ENCODE results near the gene LCN12.
"Not testable (repeated sequence)": the region's sequence is repeated elsewhere in the genome, so short reads cannot be mapped to it uniquely, and the experiment has no call there.

Gene LCN12

GRCh38 chr9:137001857-137002645, 50.0 kb downstream of the LCN12 start:
- TF ChIP-seq, protein P1, sequence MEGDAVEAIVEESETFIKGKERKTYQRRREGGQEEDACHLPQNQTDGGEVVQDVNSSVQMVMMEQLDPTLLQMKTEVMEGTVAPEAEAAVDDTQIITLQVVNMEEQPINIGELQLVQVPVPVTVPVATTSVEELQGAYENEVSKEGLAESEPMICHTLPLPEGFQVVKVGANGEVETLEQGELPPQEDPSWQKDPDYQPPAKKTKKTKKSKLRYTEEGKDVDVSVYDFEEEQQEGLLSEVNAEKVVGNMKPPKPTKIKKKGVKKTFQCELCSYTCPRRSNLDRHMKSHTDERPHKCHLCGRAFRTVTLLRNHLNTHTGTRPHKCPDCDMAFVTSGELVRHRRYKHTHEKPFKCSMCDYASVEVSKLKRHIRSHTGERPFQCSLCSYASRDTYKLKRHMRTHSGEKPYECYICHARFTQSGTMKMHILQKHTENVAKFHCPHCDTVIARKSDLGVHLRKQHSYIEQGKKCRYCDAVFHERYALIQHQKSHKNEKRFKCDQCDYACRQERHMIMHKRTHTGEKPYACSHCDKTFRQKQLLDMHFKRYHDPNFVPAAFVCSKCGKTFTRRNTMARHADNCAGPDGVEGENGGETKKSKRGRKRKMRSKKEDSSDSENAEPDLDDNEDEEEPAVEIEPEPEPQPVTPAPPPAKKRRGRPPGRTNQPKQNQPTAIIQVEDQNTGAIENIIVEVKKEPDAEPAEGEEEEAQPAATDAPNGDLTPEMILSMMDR (IDR thresholded peaks at IDR 0.05; ENCODE audit: low read depth, low read length, missing control alignments): no peak
- no peak overlapping the region for H3K4me3 ChIP-seq (replicated peaks; ENCODE audit: low read depth, low read length)

DNA sequence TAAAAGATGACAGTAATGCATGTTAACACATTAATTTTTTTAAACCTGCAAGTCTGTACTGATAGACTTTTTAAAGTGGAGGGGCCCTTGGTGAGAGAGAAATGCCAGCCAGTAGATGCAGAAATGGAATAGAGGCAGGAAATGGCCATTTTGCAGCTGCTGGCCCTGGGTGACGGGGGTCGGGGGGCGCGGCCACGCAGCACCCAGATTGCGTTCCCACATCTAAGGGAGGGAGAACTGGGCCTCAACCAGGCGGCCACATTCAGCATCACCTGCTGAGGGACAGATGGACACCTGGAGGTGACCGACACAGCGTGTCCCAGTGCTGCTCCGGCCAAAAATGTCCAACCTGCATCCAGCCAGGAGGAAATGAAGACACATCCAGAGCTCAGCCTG, 50.6 kb downstream of the LCN12 start:
- TF ChIP-seq, protein P1 (IDR thresholded peaks at IDR 0.05; ENCODE audit: low read depth, low read length, missing control alignments): no peak
- no peak overlapping the region for H3K4me3 ChIP-seq (replicated peaks; ENCODE audit: low read depth, low read length)
- DNase-seq (ENCODE audit: extremely low read depth, low read depth): no peak

More at GRCh38 chr9:137001857-137002645, 50.0 kb downstream of the LCN12 start:
- DNase-seq (ENCODE audit: extremely low read depth, low read depth): no peak

- TF ChIP-seq, protein P1 (IDR thresholded peaks at IDR 0.05; ENCODE audit: low read depth, low read length, missing control alignments): peak; percentile 36
- not testable (repeated sequence) for H3K4me3 ChIP-seq (replicated peaks; ENCODE audit: low read depth, low read length); DNase-seq (ENCODE audit: extremely low read depth, low read depth)
Measured at GRCh38 chr9:137004285-137004684, 52.2 kb downstream of the LCN12 start.

Data from HFF-Myc (cell line).